ENCODE results near the gene KRT27. TPM values are rescaled to one million over a fixed set of nuclear protein-coding genes. Genes with fewer than 3 reads are reported as not detected.

Gene KRT27
- total RNA-seq, 6 experiments from 2014 or later, result not detected

- ATAC-seq (no peak), DNase-seq (no peak)
- no peaks in the 10 kb centered on the region for H3K36me3 ChIP-seq
- no peaks in the 10 kb centered on the region for H3K27me3 ChIP-seq
- intact Hi-C loops (cut with DNase I), result no loop called here
- TF ChIP-seq POLR2A (IDR thresholded peaks at IDR 0.05) (no peak), CTCF (IDR thresholded peaks at IDR 0.05) (no peak)
- H3K4me3 ChIP-seq, result no peak overlapping the region
- WGBS (ENCODE audit: insufficient coverage, low coverage, low lambda C conversion rate, missing lambda C conversion rate), result 80% methylated on average over 3 of the region's 3 CpGs
- no peaks in the 10 kb centered on the region for H3K9me3 ChIP-seq
- no peaks in the 10 kb centered on the region for H3K4me1 ChIP-seq
- H3K27ac ChIP-seq, result no peak overlapping the region
These were observed 4.4 kb downstream of the KRT27 start for GRCh38 chr17:40777971-40778370.

- TF ChIP-seq CTCF (IDR thresholded peaks at IDR 0.05), result no peak
- no peak for TF ChIP-seq POLR2A (IDR thresholded peaks at IDR 0.05)
- Histone ChIP-seq H3K9me3 (no peaks in the 10 kb centered on the region), H3K4me3 (no peak overlapping the region), H3K4me1 (no peaks in the 10 kb centered on the region), H3K27me3 (no peaks in the 10 kb centered on the region), H3K27ac (no peak overlapping the region), H3K36me3 (no peaks in the 10 kb centered on the region)
- intact Hi-C loops (cut with DNase I), result no loop called here
- DNase-seq, result no peak
- no peak for ATAC-seq
- 62% methylated on average over 7 of the region's 7 CpGs for WGBS (ENCODE audit: insufficient coverage, low coverage, low lambda C conversion rate, missing lambda C conversion rate)
These were observed 4.9 kb downstream of the KRT27 start for GRCh38 chr17:40777459-40777858.

- TF ChIP-seq POLR2A (IDR thresholded peaks at IDR 0.05) (no peak), CTCF (IDR thresholded peaks at IDR 0.05) (no peak)
These were observed 6.4 kb downstream of the KRT27 start for GRCh38 chr17:40775945-40776344.

GRCh38 chr17:40772101-40772500, 10.2 kb downstream of the KRT27 start, which contains the start of gene KRT26:
KRT26 (minus strand) TSS chr17:40772201; CDS start chr17:40772113, 88 bp downstream.
- 100% methylated on average over 1 of the region's 3 CpGs for WGBS (ENCODE audit: insufficient coverage, low coverage, low lambda C conversion rate, missing lambda C conversion rate)
- Histone ChIP-seq H3K9me3 (no peaks in the 10 kb centered on the region), H3K36me3 (no peaks in the 10 kb centered on the region), H3K27ac (no peak within 1 kb of the TSS), H3K4me1 (no peaks in the 10 kb centered on the region), H3K27me3 (no peaks in the 10 kb centered on the region), H3K4me3 (no peak within 1 kb of the TSS)
- TF ChIP-seq CTCF (IDR thresholded peaks at IDR 0.05), result no peak
- no peak for TF ChIP-seq POLR2A (IDR thresholded peaks at IDR 0.05)
- ATAC-seq (no peak), DNase-seq (no peak)
- intact Hi-C loops (cut with DNase I), result no loop called here

More at GRCh38 chr17:40775945-40776344, 6.4 kb downstream of the KRT27 start:
- Histone ChIP-seq H3K9me3 (no peaks in the 10 kb centered on the region), H3K27me3 (no peaks in the 10 kb centered on the region), H3K27ac (no peak overlapping the region), H3K4me1 (no peaks in the 10 kb centered on the region), H3K4me3 (no peak overlapping the region), H3K36me3 (no peaks in the 10 kb centered on the region)
- WGBS (ENCODE audit: insufficient coverage, low coverage, low lambda C conversion rate, missing lambda C conversion rate), result 48% methylated on average over 4 of the region's 4 CpGs
- no peak for DNase-seq
- no peak for ATAC-seq
- intact Hi-C loops (cut with DNase I), result no loop called here

- Histone ChIP-seq H3K4me3 (no peak overlapping the region), H3K4me1 (no peaks in the 10 kb centered on the region), H3K36me3 (no peaks in the 10 kb centered on the region), H3K27me3 (no peaks in the 10 kb centered on the region), H3K27ac (no peak overlapping the region), H3K9me3 (peaks cover 0 to 5% (median 0%) of the 10 kb centered on the region in 4 donors)
- DNase-seq (no peak), ATAC-seq (no peak)
- TF ChIP-seq POLR2A (IDR thresholded peaks at IDR 0.05) (no peak), CTCF (IDR thresholded peaks at IDR 0.05) (no peak)
- WGBS (ENCODE audit: insufficient coverage, low coverage, low lambda C conversion rate, missing lambda C conversion rate), result 64% methylated on average over 2 of the region's 2 CpGs
- intact Hi-C loops (cut with DNase I), result no loop called here
These were observed 16.7 kb downstream of the KRT27 start for GRCh38 chr17:40765657-40766056.

Measured in right lobe of liver (tissue), 6 donors.